ENCODE measurements around the gene AVPR2. TPM values are rescaled to one million over a fixed set of nuclear protein-coding genes. Genes with fewer than 3 reads are reported as not detected.
A peak's percentile ranks its signal among the peaks of the same experiment; 100 is the strongest.

Gene AVPR2
- polyA plus RNA-seq, 1 donor from 2014 or later: not detected

- Histone ChIP-seq H3F3A (ENCODE audit: insufficient read depth, low read length, poor library complexity, severe bottlenecking) (no peaks in the 10 kb centered on the region), H3K27ac (ENCODE audit: low read length) (peak overlapping the region; percentile 95), H3K9ac (ENCODE audit: low read length) (peak overlapping the region; percentile 90), H2AFZ (ENCODE audit: low read depth, low read length) (no peak overlapping the region), H3K4me3 (ENCODE audit: low read length) (peak overlapping the region; percentile 86), H3K36me3 (ENCODE audit: insufficient read depth, low read length) (no peaks in the 10 kb centered on the region), H3K9me3 (ENCODE audit: low read length) (no peaks in the 10 kb centered on the region), H3K9me2 (ENCODE audit: insufficient read depth, low read length) (no peaks in the 10 kb centered on the region), H3K27me3 (ENCODE audit: insufficient read depth, low read depth, low read length) (no peaks in the 10 kb centered on the region), H3K79me2 (replicated peaks; ENCODE audit: insufficient read depth, low read length) (peaks cover 54% of the 10 kb centered on the region), H4K20me1 (ENCODE audit: insufficient read depth) (no peaks in the 10 kb centered on the region), H3K4me2 (ENCODE audit: low read length) (no peak overlapping the region)
- TF ChIP-seq EZH2 (IDR thresholded peaks at IDR 0.05; ENCODE audit: borderline replicate concordance, insufficient read depth, low read length, poor library complexity, severe bottlenecking) (no peak), POLR2AphosphoS5 (IDR thresholded peaks at IDR 0.05) (no peak), EP300 (conservative IDR thresholded peaks at IDR 0.05; ENCODE audit: poor library complexity, severe bottlenecking) (no peak), MXI1 (conservative IDR thresholded peaks at IDR 0.05; ENCODE audit: poor library complexity, severe bottlenecking) (no peak), CTCF (IDR thresholded peaks at IDR 0.05; ENCODE audit: poor library complexity, severe bottlenecking) (no peak), RAD21 (conservative IDR thresholded peaks at IDR 0.05) (no peak), SMC3 (conservative IDR thresholded peaks at IDR 0.05; ENCODE audit: poor library complexity) (no peak), TAF1 (IDR thresholded peaks at IDR 0.05; ENCODE audit: low read depth) (no peak), REST (IDR thresholded peaks at IDR 0.05; ENCODE audit: borderline replicate concordance) (no peak)
Observed at GRCh38 chrX:153882557-153882956, 21.9 kb upstream of the AVPR2 start.

DNA sequence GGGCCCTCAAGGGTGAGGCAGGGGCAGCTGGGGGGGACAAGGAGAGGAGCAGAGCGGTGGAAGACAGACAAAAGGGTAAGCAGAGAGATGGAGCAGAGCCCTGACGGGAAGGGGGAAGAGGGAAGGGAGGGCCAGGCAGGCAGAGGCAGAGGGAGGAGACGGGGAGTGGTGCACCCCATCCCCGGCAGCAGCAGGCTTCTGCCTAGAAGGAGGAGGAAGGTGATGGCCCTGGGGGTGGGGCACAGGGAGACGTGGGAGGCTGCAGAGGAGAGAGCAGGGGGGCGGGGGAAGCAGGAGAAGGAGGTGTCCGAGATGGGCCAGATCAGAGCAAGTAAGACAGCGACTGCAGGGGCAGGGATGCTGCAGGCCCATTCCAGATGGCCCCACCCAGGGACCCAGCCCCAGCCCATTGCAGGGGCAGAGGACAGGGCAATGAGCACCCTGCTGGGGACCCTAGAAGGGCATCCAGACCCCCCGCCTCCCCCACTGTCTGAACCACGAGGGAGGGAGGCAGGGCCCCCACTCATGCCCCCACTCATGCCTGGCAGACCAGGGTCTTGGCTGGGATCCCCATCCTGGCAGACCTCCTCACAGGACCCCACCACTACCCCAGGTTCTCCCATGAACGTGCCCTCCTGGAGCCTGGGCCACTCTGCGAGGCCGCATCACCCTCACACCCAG, 21.2 kb upstream of the AVPR2 start:
- TF ChIP-seq MXI1 (conservative IDR thresholded peaks at IDR 0.05; ENCODE audit: poor library complexity, severe bottlenecking) (no peak), TAF1 (IDR thresholded peaks at IDR 0.05; ENCODE audit: low read depth) (no peak)
- H4K20me1 ChIP-seq (ENCODE audit: insufficient read depth): no peaks in the 10 kb centered on the region

More for the DNA sequence above, 21.2 kb upstream of the AVPR2 start:
- Histone ChIP-seq H3K79me2 (replicated peaks; ENCODE audit: insufficient read depth, low read length) (peaks cover 54% of the 10 kb centered on the region), H3F3A (ENCODE audit: insufficient read depth, low read length, poor library complexity, severe bottlenecking) (no peaks in the 10 kb centered on the region), H3K4me2 (ENCODE audit: low read length) (peak overlapping the region; percentile 62), H3K9me3 (ENCODE audit: low read length) (no peaks in the 10 kb centered on the region), H3K27ac (ENCODE audit: low read length) (peak overlapping the region; percentile 95), H3K9ac (ENCODE audit: low read length) (peak overlapping the region; percentile 90), H2AFZ (ENCODE audit: low read depth, low read length) (no peak overlapping the region), H3K4me3 (ENCODE audit: low read length) (peak overlapping the region; percentile 86), H3K36me3 (ENCODE audit: insufficient read depth, low read length) (no peaks in the 10 kb centered on the region), H3K27me3 (ENCODE audit: insufficient read depth, low read depth, low read length) (no peaks in the 10 kb centered on the region), H3K9me2 (ENCODE audit: insufficient read depth, low read length) (no peaks in the 10 kb centered on the region)

All from neural cell (in vitro differentiated cells).